ENCODE measurements around the gene MIS18A.
"Not testable (repeated sequence)": the region's sequence is repeated elsewhere in the genome, so short reads cannot be mapped to it uniquely, and the experiment has no call there.

MIS18A gene

GRCh38 chr21:32278518-32279376, at the start of gene MIS18A:
TSS of gene MIS18A (minus strand) at chr21:32279049. CDS start at chr21:32279014, 35 bp downstream.
- peak; percentile 96 for DNase-seq (ENCODE audit: low spot score)

- no peak for DNase-seq (ENCODE audit: low spot score)
Observed at GRCh38 chr21:32328595-32328994, 49.7 kb upstream of the MIS18A start.

- no peak for DNase-seq (ENCODE audit: low spot score)
Observed at GRCh38 chr21:32325706-32326105, 46.9 kb upstream of the MIS18A start.

- no peak for DNase-seq (ENCODE audit: low spot score)
Observed at GRCh38 chr21:32322676-32323075, 43.8 kb upstream of the MIS18A start.

GRCh38 chr21:32322103-32322502, 43.3 kb upstream of the MIS18A start:
- no peak for DNase-seq (ENCODE audit: low spot score)

- no peak for DNase-seq (ENCODE audit: low spot score)
Observed at GRCh38 chr21:32321480-32321879, 42.6 kb upstream of the MIS18A start.

GRCh38 chr21:32320726-32321125, 41.9 kb upstream of the MIS18A start:
- no peak for DNase-seq (ENCODE audit: low spot score)

- no peak for DNase-seq (ENCODE audit: low spot score)
Observed at GRCh38 chr21:32320059-32320458, 41.2 kb upstream of the MIS18A start.

- DNase-seq (ENCODE audit: low spot score) = no peak
Observed at GRCh38 chr21:32319012-32319411, 40.2 kb upstream of the MIS18A start.

GRCh38 chr21:32317726-32318125, 38.9 kb upstream of the MIS18A start:
- no peak for DNase-seq (ENCODE audit: low spot score)

GRCh38 chr21:32316361-32317215, 37.7 kb upstream of the MIS18A start:
- DNase-seq (ENCODE audit: low spot score) = no peak

GRCh38 chr21:32315511-32316281, 36.8 kb upstream of the MIS18A start:
- no peak for DNase-seq (ENCODE audit: low spot score)

GRCh38 chr21:32314806-32315205, 36.0 kb upstream of the MIS18A start:
- no peak for DNase-seq (ENCODE audit: low spot score)

- DNase-seq (ENCODE audit: low spot score) = no peak
Observed at GRCh38 chr21:32312976-32313375, 34.1 kb upstream of the MIS18A start.

- no peak for DNase-seq (ENCODE audit: low spot score)
Observed at GRCh38 chr21:32312326-32312725, 33.5 kb upstream of the MIS18A start.

- DNase-seq (ENCODE audit: low spot score) = no peak
Observed at GRCh38 chr21:32311621-32312020, 32.8 kb upstream of the MIS18A start.

- DNase-seq (ENCODE audit: low spot score) = not testable (repeated sequence)
Observed at GRCh38 chr21:32310976-32311375, 32.1 kb upstream of the MIS18A start.

GRCh38 chr21:32309906-32310460, 31.1 kb upstream of the MIS18A start:
- DNase-seq (ENCODE audit: low spot score) = no peak

- no peak for DNase-seq (ENCODE audit: low spot score)
Observed at GRCh38 chr21:32308696-32309095, 29.8 kb upstream of the MIS18A start.

- DNase-seq (ENCODE audit: low spot score) = no peak
Observed at GRCh38 chr21:32307706-32308105, 28.9 kb upstream of the MIS18A start.

GRCh38 chr21:32306021-32306780, 27.4 kb upstream of the MIS18A start:
- DNase-seq (ENCODE audit: low spot score) = no peak

All from germinal center (tissue), 1 donor.